ENCODE data around the gene RAB5B.
A peak's percentile ranks its signal among the peaks of the same experiment; 100 is the strongest.

GRCh38 chr12:55966408-55967281 lies 7.2 kb upstream of the RAB5B start, which contains the start of gene CDK2:
- no peak for TF ChIP-seq CTCF (tag by site-specific recombination; IDR thresholded peaks at IDR 0.05)
- TF ChIP-seq, protein P1, sequence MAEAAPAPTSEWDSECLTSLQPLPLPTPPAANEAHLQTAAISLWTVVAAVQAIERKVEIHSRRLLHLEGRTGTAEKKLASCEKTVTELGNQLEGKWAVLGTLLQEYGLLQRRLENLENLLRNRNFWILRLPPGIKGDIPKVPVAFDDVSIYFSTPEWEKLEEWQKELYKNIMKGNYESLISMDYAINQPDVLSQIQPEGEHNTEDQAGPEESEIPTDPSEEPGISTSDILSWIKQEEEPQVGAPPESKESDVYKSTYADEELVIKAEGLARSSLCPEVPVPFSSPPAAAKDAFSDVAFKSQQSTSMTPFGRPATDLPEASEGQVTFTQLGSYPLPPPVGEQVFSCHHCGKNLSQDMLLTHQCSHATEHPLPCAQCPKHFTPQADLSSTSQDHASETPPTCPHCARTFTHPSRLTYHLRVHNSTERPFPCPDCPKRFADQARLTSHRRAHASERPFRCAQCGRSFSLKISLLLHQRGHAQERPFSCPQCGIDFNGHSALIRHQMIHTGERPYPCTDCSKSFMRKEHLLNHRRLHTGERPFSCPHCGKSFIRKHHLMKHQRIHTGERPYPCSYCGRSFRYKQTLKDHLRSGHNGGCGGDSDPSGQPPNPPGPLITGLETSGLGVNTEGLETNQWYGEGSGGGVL (tag by site-specific recombination; IDR thresholded peaks at IDR 0.05) = peak; percentile 71
- TF ChIP-seq ZNF571 (tag by site-specific recombination; IDR thresholded peaks at IDR 0.05) = no peak
- TF ChIP-seq, protein P2, sequence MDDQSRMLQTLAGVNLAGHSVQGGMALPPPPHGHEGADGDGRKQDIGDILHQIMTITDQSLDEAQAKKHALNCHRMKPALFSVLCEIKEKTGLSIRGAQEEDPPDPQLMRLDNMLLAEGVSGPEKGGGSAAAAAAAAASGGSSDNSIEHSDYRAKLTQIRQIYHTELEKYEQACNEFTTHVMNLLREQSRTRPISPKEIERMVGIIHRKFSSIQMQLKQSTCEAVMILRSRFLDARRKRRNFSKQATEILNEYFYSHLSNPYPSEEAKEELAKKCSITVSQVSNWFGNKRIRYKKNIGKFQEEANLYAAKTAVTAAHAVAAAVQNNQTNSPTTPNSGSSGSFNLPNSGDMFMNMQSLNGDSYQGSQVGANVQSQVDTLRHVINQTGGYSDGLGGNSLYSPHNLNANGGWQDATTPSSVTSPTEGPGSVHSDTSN (CRISPR knock-in tag; IDR thresholded peaks at IDR 0.05) = no peak
- no peak for TF ChIP-seq YY1 (tag by site-specific recombination; IDR thresholded peaks at IDR 0.05)
- TF ChIP-seq ZFP3 (tag by site-specific recombination; IDR thresholded peaks at IDR 0.05; ENCODE audit: low read depth) = no peak
- no peak for TF ChIP-seq ZNF184 (tag by site-specific recombination; IDR thresholded peaks at IDR 0.05)
- TF ChIP-seq, protein P3, sequence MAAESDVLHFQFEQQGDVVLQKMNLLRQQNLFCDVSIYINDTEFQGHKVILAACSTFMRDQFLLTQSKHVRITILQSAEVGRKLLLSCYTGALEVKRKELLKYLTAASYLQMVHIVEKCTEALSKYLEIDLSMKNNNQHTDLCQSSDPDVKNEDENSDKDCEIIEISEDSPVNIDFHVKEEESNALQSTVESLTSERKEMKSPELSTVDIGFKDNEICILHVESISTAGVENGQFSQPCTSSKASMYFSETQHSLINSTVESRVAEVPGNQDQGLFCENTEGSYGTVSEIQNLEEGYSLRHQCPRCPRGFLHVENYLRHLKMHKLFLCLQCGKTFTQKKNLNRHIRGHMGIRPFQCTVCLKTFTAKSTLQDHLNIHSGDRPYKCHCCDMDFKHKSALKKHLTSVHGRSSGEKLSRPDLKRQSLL (tag by site-specific recombination; IDR thresholded peaks at IDR 0.05) = no peak
- TF ChIP-seq, protein P4, sequence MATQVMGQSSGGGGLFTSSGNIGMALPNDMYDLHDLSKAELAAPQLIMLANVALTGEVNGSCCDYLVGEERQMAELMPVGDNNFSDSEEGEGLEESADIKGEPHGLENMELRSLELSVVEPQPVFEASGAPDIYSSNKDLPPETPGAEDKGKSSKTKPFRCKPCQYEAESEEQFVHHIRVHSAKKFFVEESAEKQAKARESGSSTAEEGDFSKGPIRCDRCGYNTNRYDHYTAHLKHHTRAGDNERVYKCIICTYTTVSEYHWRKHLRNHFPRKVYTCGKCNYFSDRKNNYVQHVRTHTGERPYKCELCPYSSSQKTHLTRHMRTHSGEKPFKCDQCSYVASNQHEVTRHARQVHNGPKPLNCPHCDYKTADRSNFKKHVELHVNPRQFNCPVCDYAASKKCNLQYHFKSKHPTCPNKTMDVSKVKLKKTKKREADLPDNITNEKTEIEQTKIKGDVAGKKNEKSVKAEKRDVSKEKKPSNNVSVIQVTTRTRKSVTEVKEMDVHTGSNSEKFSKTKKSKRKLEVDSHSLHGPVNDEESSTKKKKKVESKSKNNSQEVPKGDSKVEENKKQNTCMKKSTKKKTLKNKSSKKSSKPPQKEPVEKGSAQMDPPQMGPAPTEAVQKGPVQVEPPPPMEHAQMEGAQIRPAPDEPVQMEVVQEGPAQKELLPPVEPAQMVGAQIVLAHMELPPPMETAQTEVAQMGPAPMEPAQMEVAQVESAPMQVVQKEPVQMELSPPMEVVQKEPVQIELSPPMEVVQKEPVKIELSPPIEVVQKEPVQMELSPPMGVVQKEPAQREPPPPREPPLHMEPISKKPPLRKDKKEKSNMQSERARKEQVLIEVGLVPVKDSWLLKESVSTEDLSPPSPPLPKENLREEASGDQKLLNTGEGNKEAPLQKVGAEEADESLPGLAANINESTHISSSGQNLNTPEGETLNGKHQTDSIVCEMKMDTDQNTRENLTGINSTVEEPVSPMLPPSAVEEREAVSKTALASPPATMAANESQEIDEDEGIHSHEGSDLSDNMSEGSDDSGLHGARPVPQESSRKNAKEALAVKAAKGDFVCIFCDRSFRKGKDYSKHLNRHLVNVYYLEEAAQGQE (tag by site-specific recombination; IDR thresholded peaks at IDR 0.05) = no peak
- peak; percentile 89 for TF ChIP-seq SP3 (tag by site-specific recombination; IDR thresholded peaks at IDR 0.05)
- no peak for TF ChIP-seq ZNF777 (tag by site-specific recombination; IDR thresholded peaks at IDR 0.05; ENCODE audit: borderline replicate concordance)
- TF ChIP-seq KLF7 (tag by site-specific recombination; IDR thresholded peaks at IDR 0.05; ENCODE audit: borderline replicate concordance) = no peak
